ENCODE measurements around the gene STMP1. TPM values are rescaled to one million over a fixed set of nuclear protein-coding genes. Genes with fewer than 3 reads are reported as not detected.

The STMP1 gene
- total RNA-seq, 4 donors from 2014 or later, result 11.5 to 23.1 (median 19.6) TPM

DNA sequence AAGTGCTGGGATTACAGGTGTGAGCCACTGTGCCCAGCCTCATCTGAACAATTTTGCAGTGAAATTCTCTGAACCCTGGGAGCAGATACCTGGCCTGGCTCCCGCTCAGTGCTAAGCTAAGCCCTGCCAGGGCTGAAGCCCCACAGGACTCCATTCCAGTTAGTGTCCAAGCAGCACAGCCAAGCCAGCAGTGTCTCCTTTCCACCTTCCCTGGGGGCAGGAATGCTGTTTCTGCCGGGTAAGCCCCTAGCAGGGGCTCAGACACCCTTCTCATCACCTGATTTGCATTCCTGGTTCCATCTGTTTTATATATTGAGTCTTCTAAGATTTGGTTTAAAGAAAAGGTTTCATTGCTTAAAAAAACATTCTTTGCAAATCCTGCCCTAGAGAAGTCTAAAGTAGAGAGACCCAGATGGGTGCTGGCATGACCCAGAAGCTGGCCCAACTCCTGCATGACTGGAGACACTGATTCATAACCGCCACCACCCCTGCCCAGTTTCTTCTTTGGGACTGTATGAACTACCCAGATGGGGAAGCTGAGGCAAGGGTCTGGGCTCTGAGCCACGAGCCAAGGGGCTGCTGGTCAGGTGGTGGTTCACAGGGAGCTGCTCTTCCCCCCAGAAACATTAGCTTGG, 51.6 kb downstream of the STMP1 start:
- TF ChIP-seq, protein P1, sequence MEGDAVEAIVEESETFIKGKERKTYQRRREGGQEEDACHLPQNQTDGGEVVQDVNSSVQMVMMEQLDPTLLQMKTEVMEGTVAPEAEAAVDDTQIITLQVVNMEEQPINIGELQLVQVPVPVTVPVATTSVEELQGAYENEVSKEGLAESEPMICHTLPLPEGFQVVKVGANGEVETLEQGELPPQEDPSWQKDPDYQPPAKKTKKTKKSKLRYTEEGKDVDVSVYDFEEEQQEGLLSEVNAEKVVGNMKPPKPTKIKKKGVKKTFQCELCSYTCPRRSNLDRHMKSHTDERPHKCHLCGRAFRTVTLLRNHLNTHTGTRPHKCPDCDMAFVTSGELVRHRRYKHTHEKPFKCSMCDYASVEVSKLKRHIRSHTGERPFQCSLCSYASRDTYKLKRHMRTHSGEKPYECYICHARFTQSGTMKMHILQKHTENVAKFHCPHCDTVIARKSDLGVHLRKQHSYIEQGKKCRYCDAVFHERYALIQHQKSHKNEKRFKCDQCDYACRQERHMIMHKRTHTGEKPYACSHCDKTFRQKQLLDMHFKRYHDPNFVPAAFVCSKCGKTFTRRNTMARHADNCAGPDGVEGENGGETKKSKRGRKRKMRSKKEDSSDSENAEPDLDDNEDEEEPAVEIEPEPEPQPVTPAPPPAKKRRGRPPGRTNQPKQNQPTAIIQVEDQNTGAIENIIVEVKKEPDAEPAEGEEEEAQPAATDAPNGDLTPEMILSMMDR (IDR thresholded peaks at IDR 0.05; ENCODE audit: low read depth), result no peak

DNA sequence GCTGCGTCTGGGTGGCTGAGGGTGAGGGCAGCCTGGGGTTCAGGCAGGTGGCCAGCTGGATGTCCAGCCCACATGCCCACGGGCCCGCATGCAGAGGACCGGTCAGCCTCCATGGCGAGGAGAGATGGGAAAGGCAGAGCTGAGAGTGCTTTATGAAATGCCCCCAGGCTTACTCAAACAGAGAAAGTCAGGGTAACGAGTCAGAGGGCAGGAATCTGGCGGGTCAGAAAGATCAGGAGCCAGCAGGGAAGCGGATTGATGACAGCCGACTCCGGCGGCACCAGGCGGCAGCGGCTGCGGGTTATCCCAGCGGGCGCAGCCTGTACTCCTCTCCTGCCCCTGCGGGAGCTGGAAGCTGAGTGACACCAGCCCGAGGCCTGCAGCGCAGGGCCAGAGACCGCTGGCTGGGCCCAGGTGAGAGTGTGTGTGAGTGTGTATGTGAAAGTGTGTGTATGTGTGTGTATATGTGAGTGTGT, 52.3 kb downstream of the STMP1 start:
- TF ChIP-seq, protein P1 (IDR thresholded peaks at IDR 0.05; ENCODE audit: low read depth), result no peak

DNA sequence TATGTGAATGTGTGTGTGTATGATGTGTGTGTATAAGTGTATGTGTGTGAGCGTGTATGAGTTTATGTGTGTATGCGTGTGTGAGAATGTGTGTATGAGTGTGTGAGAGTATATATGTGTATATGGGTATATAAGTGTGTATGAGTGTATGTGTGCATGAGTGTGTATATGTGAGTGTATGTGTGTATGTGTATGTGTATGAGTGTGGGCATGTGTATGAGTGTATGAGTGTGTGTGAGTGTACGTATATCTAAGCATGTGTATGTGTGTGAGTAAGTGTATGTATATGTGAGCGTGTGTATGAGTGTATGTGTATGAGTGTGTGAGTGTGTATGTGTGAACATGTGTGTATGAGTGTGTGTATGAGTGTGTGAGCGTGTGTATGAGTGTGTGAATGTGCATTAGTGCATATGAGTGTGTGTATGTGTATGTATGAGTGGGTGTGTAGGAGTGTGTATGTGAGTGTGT, 52.8 kb downstream of the STMP1 start:
- TF ChIP-seq, protein P1 (IDR thresholded peaks at IDR 0.05; ENCODE audit: low read depth), result no peak

DNA sequence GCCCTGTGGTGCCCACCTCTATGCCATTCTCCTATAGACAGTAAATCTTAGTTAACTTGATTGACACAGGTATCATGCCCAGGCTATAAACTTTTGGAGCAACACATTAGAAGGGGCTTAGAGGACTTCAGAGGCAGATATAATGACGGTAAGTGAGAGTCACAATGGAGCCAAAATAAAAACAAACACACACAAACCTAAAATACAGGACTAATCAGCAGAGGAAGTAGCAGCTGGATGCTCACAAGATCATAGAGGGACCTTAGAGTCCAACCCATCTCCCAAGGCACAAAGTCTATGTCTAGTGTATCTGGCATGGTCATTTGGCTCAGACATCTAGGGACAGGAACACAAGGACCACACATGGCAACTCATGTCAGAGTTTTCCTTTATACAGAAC, 53.4 kb downstream of the STMP1 start:
- TF ChIP-seq, protein P1 (IDR thresholded peaks at IDR 0.05; ENCODE audit: low read depth), result no peak

DNA sequence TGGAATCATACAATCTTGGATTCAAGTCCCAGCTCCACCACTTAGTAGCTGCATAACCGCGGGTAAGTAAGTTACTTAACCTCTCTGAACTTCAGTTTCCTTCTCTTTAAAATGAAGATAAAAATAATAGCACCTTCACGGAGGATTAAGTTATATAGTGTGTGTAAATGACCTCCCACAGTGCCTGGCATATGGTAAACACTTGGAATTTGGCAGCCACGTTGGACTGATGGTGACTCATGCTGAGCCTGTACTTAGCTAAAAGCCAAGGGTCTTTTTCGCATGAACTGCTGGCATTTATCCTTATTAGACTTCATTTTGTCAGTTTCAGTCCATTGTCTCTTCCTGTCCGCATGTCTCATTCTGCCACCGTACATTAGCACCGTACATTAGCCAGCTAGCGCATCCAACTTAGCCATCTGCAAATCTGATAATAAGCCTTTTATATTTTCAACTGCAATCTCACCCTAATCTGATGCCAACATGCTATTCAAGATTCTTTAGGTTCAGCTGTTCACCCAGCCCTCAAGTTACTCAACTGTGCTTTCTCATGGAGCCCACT, 54.4 kb downstream of the STMP1 start:
- TF ChIP-seq, protein P1 (IDR thresholded peaks at IDR 0.05; ENCODE audit: low read depth), result no peak

DNA sequence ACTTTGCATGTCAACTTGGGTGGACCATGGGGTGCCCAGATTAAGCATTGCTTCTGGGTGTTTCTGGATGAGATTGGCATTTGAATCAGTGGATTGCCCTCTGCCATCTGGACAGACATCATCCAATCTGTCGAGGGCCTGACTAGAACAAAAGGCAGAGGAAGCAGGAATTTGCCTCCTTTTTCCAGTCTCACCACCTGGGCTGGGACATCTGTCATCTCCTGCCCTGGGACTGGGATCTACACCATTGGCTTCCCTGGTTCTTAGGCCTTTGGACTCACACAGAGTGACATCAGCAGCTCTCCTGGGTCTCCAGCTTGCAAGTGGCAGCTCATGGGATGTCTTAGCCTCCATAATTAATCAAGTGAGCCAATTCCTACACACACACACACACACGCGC, 55.4 kb downstream of the STMP1 start:
- TF ChIP-seq, protein P1 (IDR thresholded peaks at IDR 0.05; ENCODE audit: low read depth), result no peak

DNA sequence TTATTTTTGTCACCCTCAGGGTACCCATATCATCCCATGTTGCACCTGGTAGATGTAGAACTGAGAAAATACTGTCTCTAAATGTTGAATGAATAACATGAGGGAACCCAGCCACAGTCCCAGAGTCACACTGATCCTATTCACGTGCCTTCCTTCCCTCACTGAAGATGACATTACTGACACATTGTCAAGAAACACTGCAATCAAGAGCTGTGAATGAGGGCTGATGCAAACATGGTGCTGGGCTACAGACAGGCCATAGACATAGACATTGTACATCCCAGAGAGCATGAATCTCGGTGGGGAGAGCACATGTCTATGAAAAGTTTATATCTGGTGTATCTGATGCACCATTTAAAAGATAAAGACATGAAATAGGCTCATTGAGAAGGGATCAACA, 55.9 kb downstream of the STMP1 start:
- TF ChIP-seq, protein P1 (IDR thresholded peaks at IDR 0.05; ENCODE audit: low read depth), result no peak
